ENCODE results near the gene PACRG. TPM values are rescaled to one million over a fixed set of nuclear protein-coding genes. Genes with fewer than 3 reads are reported as not detected.

The PACRG gene
- total and polyA plus RNA-seq, 2 donors (not counting 3 experiments of a cell fraction or from before 2014, with no cell fraction given), result 0.08 TPM; not detected in 1

DNA sequence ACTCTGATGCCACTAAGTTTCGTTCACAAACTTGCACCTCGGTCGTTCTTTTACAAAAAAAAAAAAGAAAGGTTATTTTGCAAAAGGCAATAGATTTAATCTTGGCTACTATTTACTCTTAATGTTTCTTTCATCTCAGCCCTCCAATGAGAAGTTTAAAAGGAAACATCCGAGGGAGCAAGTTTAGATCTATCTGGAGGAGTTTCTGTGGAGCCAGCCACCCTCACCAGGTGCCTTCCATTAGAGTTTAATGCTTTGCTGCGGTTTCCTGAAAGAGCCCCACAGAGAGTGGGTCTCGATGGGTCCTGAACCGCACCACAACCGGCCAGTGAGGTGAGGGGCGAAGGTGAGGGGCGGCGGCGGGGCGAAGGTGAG, 840 bp upstream of the PACRG start:
- CTCF ChIA-PET, result no interaction called here
- H3K9ac ChIP-seq (replicated peaks; ENCODE audit: extremely low read depth, insufficient read depth, low read length), result peak overlapping the region; percentile 70
- TSS peak; percentile 34 for BruUV-seq (replicated peaks)

DNA sequence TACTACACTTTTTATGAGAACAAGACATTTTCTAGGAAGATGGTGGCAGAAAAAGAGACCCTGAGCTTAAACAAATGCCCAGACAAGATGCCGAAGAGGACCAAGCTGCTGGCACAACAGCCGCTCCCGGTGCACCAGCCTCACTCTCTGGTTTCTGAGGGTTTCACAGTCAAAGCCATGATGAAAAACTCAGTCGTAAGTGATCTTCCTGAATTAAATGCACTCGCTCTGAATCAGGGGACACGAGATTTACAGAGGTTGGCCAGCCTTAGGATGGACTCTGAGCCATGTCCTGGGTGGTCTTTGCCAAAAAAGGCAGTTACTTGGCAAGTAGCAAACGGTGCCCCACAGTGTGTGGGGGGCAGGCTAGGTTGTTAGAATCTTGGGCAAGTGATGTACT, 423 bp downstream of the PACRG start:
- H3K9me1 ChIP-seq (replicated peaks; ENCODE audit: control insufficient read depth, extremely low read depth, insufficient read depth, low read length), result no peaks in the 10 kb centered on the region
- H3K9ac ChIP-seq (replicated peaks; ENCODE audit: extremely low read depth, insufficient read depth, low read length), result peak overlapping the region; percentile 60
- no peaks in the 10 kb centered on the region for H3K36me3 ChIP-seq (ENCODE audit: control insufficient read depth in 2 of 2, extremely low read depth in 1 of 2, insufficient read depth in 2 of 2, low read length in 2 of 2)
- BruUV-seq (replicated peaks), result no TSS peak
- dilution Hi-C loops (cut with MboI; ENCODE audit: extremely low pct_ligation_motif_present, low sequenced_read_pairs), result no loop called here
- no peaks in the 10 kb centered on the region for H3K9me3 ChIP-seq (replicated peaks; ENCODE audit: control insufficient read depth, insufficient read depth, low read length)
- intact Hi-C loops (cut with micrococcal nuclease), result loop anchor here (5.0 to 10.0 kb wide), 3 partner anchors 546 to 983 kb away; partner anchors contain the start of gene QKI
- peak overlapping the region in 2 of 3 experiments; percentile 6 to 37 for H3K4me3 ChIP-seq (replicated peaks in 1 of 3; ENCODE audit: insufficient read depth in 1 of 3, low read depth in 1 of 3, low read length in 3 of 3)
- peaks cover 5% of the 10 kb centered on the region for H3K4me1 ChIP-seq (ENCODE audit: control insufficient read depth, extremely low read depth, insufficient read depth, low read length)
- TF ChIP-seq MYC (IDR thresholded peaks at IDR 0.05; ENCODE audit: low read depth, low read length), result no peak
- TF ChIP-seq POLR2AphosphoS5 (IDR thresholded peaks at IDR 0.05; ENCODE audit: insufficient read depth, low read depth, low read length), result no peak
- TF ChIP-seq JUN (IDR thresholded peaks at IDR 0.05; ENCODE audit: borderline replicate concordance, insufficient read depth, insufficient read length, low read depth), result no peak
- TF ChIP-seq, protein P1, sequence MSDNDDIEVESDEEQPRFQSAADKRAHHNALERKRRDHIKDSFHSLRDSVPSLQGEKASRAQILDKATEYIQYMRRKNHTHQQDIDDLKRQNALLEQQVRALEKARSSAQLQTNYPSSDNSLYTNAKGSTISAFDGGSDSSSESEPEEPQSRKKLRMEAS (IDR thresholded peaks at IDR 0.05; ENCODE audit: insufficient read depth, insufficient read length), result no peak
- TF ChIP-seq CTCF (IDR thresholded peaks at IDR 0.05; ENCODE audit: extremely low read depth in 1 of 2, insufficient read depth in 1 of 2, low read depth in 1 of 2, low read length in 2 of 2), result no peak
- no peak for TF ChIP-seq GATA2 (IDR thresholded peaks at IDR 0.05; ENCODE audit: insufficient read depth, insufficient read length, low read depth, low read length)
- no peak for TF ChIP-seq POLR2A (IDR thresholded peaks at IDR 0.05; ENCODE audit: low read depth, low read length)
- no peak for TF ChIP-seq EZH2 (IDR thresholded peaks at IDR 0.05; ENCODE audit: borderline replicate concordance, low read depth, low read length, severe bottlenecking)
- no peak for TF ChIP-seq FOS (IDR thresholded peaks at IDR 0.05; ENCODE audit: borderline replicate concordance, insufficient read depth, low read length)
- FAIRE-seq (no peak), DNase-seq (ENCODE audit: low read depth, low spot score) (no peak)
- ChIA-PET CTCF (no interaction called here), POLR2A (no interaction called here)
- H4K20me1 ChIP-seq (replicated peaks; ENCODE audit: control insufficient read depth, extremely low read depth, insufficient read depth, low read length), result no peaks in the 10 kb centered on the region
- peak overlapping the region; percentile 82 for H2AFZ ChIP-seq (ENCODE audit: low read depth, low read length)
- no peaks in the 10 kb centered on the region for H3K79me2 ChIP-seq (ENCODE audit: control insufficient read depth, insufficient read depth, low read length)
- H3K4me2 ChIP-seq (ENCODE audit: insufficient read depth, low read length), result peak overlapping the region; percentile 76
- H3K27me3 ChIP-seq (ENCODE audit: control insufficient read depth in 2 of 2, insufficient read depth in 2 of 2, low read length in 2 of 2), result no peaks in the 10 kb centered on the region
- H3K27ac ChIP-seq (ENCODE audit: insufficient read depth, low read depth, low read length), result peak overlapping the region; percentile 31

More for the DNA sequence above, 840 bp upstream of the PACRG start:
- H3K9me1 ChIP-seq (replicated peaks; ENCODE audit: control insufficient read depth, extremely low read depth, insufficient read depth, low read length), result no peaks in the 10 kb centered on the region
- no peak for TF ChIP-seq POLR2AphosphoS5 (IDR thresholded peaks at IDR 0.05; ENCODE audit: insufficient read depth, low read depth, low read length)
- no peak for TF ChIP-seq JUN (IDR thresholded peaks at IDR 0.05; ENCODE audit: borderline replicate concordance, insufficient read depth, insufficient read length, low read depth)
- no peak for TF ChIP-seq EZH2 (IDR thresholded peaks at IDR 0.05; ENCODE audit: borderline replicate concordance, low read depth, low read length, severe bottlenecking)
- no peak for TF ChIP-seq POLR2A (IDR thresholded peaks at IDR 0.05; ENCODE audit: low read depth, low read length)
- intact Hi-C loops (cut with micrococcal nuclease), result loop anchor here (5.0 to 10.0 kb wide), 3 partner anchors 545 to 982 kb away; partner anchors contain the start of gene QKI
- H4K20me1 ChIP-seq (replicated peaks; ENCODE audit: control insufficient read depth, extremely low read depth, insufficient read depth, low read length), result no peaks in the 10 kb centered on the region
- DNase-seq (ENCODE audit: low read depth, low spot score), result no peak
- H3K79me2 ChIP-seq (ENCODE audit: control insufficient read depth, insufficient read depth, low read length), result no peaks in the 10 kb centered on the region
- H3K4me3 ChIP-seq (replicated peaks in 1 of 3; ENCODE audit: insufficient read depth in 1 of 3, low read depth in 1 of 3, low read length in 3 of 3), result peak overlapping the region; percentile 57 to 97 (median 60)
- no peaks in the 10 kb centered on the region for H3K27me3 ChIP-seq (ENCODE audit: control insufficient read depth in 2 of 2, insufficient read depth in 2 of 2, low read length in 2 of 2)
- H2AFZ ChIP-seq (ENCODE audit: low read depth, low read length), result peak overlapping the region; percentile 96
- H3K27ac ChIP-seq (ENCODE audit: insufficient read depth, low read depth, low read length), result no peak overlapping the region
- no peaks in the 10 kb centered on the region for H3K36me3 ChIP-seq (ENCODE audit: control insufficient read depth in 2 of 2, extremely low read depth in 1 of 2, insufficient read depth in 2 of 2, low read length in 2 of 2)
- H3K9me3 ChIP-seq (replicated peaks; ENCODE audit: control insufficient read depth, insufficient read depth, low read length), result no peaks in the 10 kb centered on the region
- POLR2A ChIA-PET, result no interaction called here
- H3K4me1 ChIP-seq (ENCODE audit: control insufficient read depth, extremely low read depth, insufficient read depth, low read length), result peaks cover 5% of the 10 kb centered on the region
- peak overlapping the region; percentile 45 for H3K4me2 ChIP-seq (ENCODE audit: insufficient read depth, low read length)
- dilution Hi-C loops (cut with MboI; ENCODE audit: extremely low pct_ligation_motif_present, low sequenced_read_pairs), result no loop called here
- peak; percentile 31 for FAIRE-seq
